ENCODE data around the gene CTNNA2. TPM values are rescaled to one million over a fixed set of nuclear protein-coding genes. Genes with fewer than 3 reads are reported as not detected.

Gene CTNNA2
- total and polyA plus RNA-seq, 2 of the 8 experiments (the other 6 are each of a cell fraction or from before 2014, with no cell fraction given): 3.9 to 9.0 TPM

- H2BK120ac ChIP-seq (replicated peaks; ENCODE audit: low read depth, low read length): no peak overlapping the region
- no peaks in the 10 kb centered on the region for H3K79me2 ChIP-seq (ENCODE audit: control insufficient read depth in 1 of 2, insufficient read depth in 2 of 2, low read length in 2 of 2)
- peaks cover 0 to 25% (median 10%) of the 10 kb centered on the region in 4 experiments; a peak in 5 of 7 replicates for H3K4me1 ChIP-seq (replicated peaks in 1 of 4; ENCODE audit: control insufficient read depth in 3 of 4, insufficient read depth in 4 of 4, low read length in 3 of 4)
- DNase-seq (ENCODE audit: low read depth in 1 of 2, low spot score in 2 of 2): peak in 1 of 2 experiments; percentile 5
- H3K56ac ChIP-seq (replicated peaks; ENCODE audit: insufficient read length, low read depth, low read length): no peak overlapping the region
- H3K14ac ChIP-seq (ENCODE audit: insufficient read length): no peak overlapping the region
- no peaks in the 10 kb centered on the region for H3K36me3 ChIP-seq (ENCODE audit: control insufficient read depth in 2 of 4, insufficient read depth in 4 of 4, low read length in 3 of 4)
- H2BK15ac ChIP-seq (ENCODE audit: low read length): no peak overlapping the region
- CTCF ChIA-PET (ENCODE audit: partially characterized antibody): interaction anchor here (0.6 to 1.8 kb wide), 5 partner anchors 19 to 96 kb away, joined by 3 read pairs; no protein-coding TSS in a partner anchor
- no peaks in the 10 kb centered on the region for H3K79me1 ChIP-seq (ENCODE audit: low read depth, low read length)
- H2AFZ ChIP-seq (ENCODE audit: low read length): no peak overlapping the region
- H3K18ac ChIP-seq (ENCODE audit: extremely low read depth, low read length): no peak overlapping the region
- no peak overlapping the region for H4K5ac ChIP-seq (ENCODE audit: insufficient read length, low read depth, low read length)
- no peak overlapping the region for H2BK12ac ChIP-seq (ENCODE audit: low read depth, low read length)
- no peak overlapping the region; the same call in 1 of the 2 replicates for H3K27ac ChIP-seq (ENCODE audit: low read depth, low read length)
- POLR2A ChIA-PET (ENCODE audit: partially characterized antibody): no interaction called here
- H2BK5ac ChIP-seq (ENCODE audit: low read depth, low read length): no peak overlapping the region; the same call in 1 of the 2 replicates
- H2BK20ac ChIP-seq (ENCODE audit: low read length): no peak overlapping the region
- peak overlapping the region; percentile 21 to 35; a peak in 2 of 4 replicates for H3K4me2 ChIP-seq (ENCODE audit: insufficient read depth in 1 of 2, low read depth in 2 of 2, low read length in 2 of 2)
- H3K9ac ChIP-seq (replicated peaks in 1 of 4; ENCODE audit: extremely low read depth in 1 of 4, low read depth in 3 of 4, low read length in 3 of 4): no peak overlapping the region
- no peak for FAIRE-seq
- H3K4me3 ChIP-seq (ENCODE audit: extremely low read depth in 1 of 4, insufficient read depth in 2 of 4, low read depth in 3 of 4, low read length in 4 of 4): no peak overlapping the region
- H2AK5ac ChIP-seq (ENCODE audit: low read depth, low read length): no peak overlapping the region
- H3K23me2 ChIP-seq (ENCODE audit: low read depth, low read length): no peaks in the 10 kb centered on the region
- WGBS, 2 experiments (ENCODE audit: extremely low coverage in 1 of 2, insufficient coverage in 1 of 2, insufficient read length in 1 of 2, insufficient replicate concordance in 2 of 2, low coverage in 1 of 2, low lambda C conversion rate in 2 of 2, missing lambda C conversion rate in 1 of 2): 42% methylated on average over 2 of the region's 2 CpGs; no CpG with 5 or more reads in 1 of the 2 experiments
- H3K23ac ChIP-seq (ENCODE audit: insufficient read length): no peak overlapping the region
- H3K4ac ChIP-seq (replicated peaks; ENCODE audit: insufficient read length, low read depth, low read length): no peak overlapping the region
- H4K91ac ChIP-seq (replicated peaks; ENCODE audit: insufficient read length, low read length): no peak overlapping the region
- H3K27me3 ChIP-seq (replicated peaks in 1 of 4; ENCODE audit: control insufficient read depth in 3 of 4, extremely low read depth in 1 of 4, insufficient read depth in 3 of 4, low read length in 3 of 4): no peaks in the 10 kb centered on the region
- H4K20me1 ChIP-seq (replicated peaks in 1 of 2; ENCODE audit: control insufficient read depth in 1 of 2, insufficient read depth in 2 of 2, low read length in 2 of 2): no peaks in the 10 kb centered on the region
- H3K9me3 ChIP-seq (ENCODE audit: insufficient read depth in 2 of 2, low read depth in 1 of 2, low read length in 1 of 2): no peaks in the 10 kb centered on the region
- no peak overlapping the region for H4K8ac ChIP-seq (ENCODE audit: extremely low read depth, insufficient read depth, low read length)
- no peak for TF ChIP-seq SP1 (IDR thresholded peaks at IDR 0.05; ENCODE audit: low read depth, low read length)
- no peak for TF ChIP-seq BRCA1 (IDR thresholded peaks at IDR 0.05; ENCODE audit: low read depth, low read length)
- no peak for TF ChIP-seq SIN3A (conservative IDR thresholded peaks at IDR 0.05 in 1 of 2, IDR thresholded peaks at IDR 0.05 in 1 of 2; ENCODE audit: low read depth in 1 of 2, low read length in 2 of 2)
- TF ChIP-seq CHD2 (IDR thresholded peaks at IDR 0.05; ENCODE audit: low read length): no peak
- TF ChIP-seq, protein P1, sequence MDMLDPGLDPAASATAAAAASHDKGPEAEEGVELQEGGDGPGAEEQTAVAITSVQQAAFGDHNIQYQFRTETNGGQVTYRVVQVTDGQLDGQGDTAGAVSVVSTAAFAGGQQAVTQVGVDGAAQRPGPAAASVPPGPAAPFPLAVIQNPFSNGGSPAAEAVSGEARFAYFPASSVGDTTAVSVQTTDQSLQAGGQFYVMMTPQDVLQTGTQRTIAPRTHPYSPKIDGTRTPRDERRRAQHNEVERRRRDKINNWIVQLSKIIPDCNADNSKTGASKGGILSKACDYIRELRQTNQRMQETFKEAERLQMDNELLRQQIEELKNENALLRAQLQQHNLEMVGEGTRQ (IDR thresholded peaks at IDR 0.05; ENCODE audit: low read length): no peak
- no peak for TF ChIP-seq CBX8 (IDR thresholded peaks at IDR 0.05; ENCODE audit: borderline replicate concordance, low read depth, low read length)
- no peak for TF ChIP-seq NANOG (IDR thresholded peaks at IDR 0.05; ENCODE audit: insufficient read depth, low read depth, low read length, poor library complexity, severe bottlenecking)
- no peak for TF ChIP-seq GTF2F1 (IDR thresholded peaks at IDR 0.05; ENCODE audit: borderline replicate concordance, low read depth, low read length)
- TF ChIP-seq YY1 (IDR thresholded peaks at IDR 0.05; ENCODE audit: low read depth, low read length): no peak
- no peak for TF ChIP-seq PHF8 (conservative IDR thresholded peaks at IDR 0.05; ENCODE audit: low read depth, low read length)
- TF ChIP-seq RXRA (IDR thresholded peaks at IDR 0.05; ENCODE audit: insufficient read depth, low read depth, low read length): no peak
- TF ChIP-seq RAD21 (IDR thresholded peaks at IDR 0.05 in 1 of 2, conservative IDR thresholded peaks at IDR 0.05 in 1 of 2; ENCODE audit: low read depth in 2 of 2, low read length in 2 of 2): no peak
These were observed 464.9 kb downstream of the CTNNA2 start for GRCh38 chr2:79977792-79978191.

Data from H1 (cell line).